ENCODE measurements around the gene SH3GL2.
A peak's percentile ranks its signal among the peaks of the same experiment; 100 is the strongest.
"Not testable (repeated sequence)": the region's sequence is repeated elsewhere in the genome, so short reads cannot be mapped to it uniquely, and the experiment has no call there.

Gene SH3GL2

DNA sequence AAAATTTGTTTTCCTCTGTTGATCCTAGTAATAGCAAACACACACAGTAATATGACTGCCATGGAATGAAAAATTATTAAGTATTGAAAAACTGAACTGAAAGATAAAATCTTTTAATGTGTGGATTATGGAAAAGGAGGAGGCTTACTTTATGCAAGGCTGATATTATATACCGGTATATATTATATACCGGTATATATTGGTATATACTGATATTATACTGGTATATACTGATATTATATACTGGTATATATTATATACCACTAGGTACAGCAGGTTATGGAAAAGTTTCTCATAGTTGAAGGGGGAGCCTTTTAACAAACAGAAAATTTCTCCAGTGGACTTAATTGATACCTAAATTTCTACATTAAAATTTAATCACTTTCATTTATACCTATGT is 181.4 kb downstream of the SH3GL2 start:
- DNase-seq = no peak

DNA sequence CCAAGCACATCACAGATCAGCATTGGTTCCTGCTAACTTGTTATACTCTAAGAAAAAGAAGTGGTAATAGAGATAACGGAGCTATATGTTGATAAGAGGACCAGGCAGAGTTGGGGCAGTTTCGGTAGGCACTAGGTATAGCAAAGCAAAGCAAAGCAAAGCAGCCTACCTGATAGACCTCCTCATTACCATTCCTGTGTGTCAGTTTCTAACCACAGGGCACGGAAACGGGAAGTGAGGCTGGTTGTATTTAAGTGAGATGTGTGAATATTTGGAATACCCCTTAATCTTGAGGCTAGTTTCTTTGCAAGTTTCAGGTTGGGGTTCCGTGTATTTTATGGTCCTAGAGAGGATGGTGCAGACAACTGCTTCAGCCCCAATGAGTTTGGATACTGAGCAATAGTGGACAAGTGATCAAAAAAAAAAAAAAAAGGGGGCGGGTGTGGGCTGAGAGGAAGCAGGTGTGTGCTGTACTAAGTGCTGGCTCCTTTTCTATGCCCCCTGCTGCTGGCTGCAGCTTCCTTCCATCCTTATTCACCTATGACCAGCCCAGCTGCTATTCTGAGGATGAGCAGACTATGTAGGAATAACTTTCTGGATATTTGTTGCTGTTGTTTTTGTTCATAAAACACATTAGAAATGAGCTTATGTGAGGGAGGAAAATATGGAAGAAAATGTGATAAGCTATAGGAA is 183.3 kb downstream of the SH3GL2 start:
- no peak for DNase-seq

DNA sequence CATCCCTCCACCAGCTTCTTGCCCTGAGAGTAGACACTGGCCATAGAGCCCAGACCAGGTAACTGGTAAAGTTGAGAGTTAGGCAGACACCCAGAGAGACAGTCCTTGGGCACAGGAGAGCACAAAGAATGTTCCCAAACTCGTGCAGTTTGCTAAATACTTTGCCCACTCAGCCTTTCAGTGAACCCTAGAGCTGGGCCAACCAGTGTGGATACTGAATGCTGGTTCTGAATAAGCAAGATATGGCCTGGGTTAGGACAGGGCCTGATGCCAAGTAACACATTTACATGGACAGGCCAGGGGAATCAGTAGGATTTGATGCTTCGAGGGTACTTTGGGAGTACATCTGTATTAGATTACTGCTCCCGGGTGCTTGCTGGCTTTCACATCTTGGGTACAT is 185.4 kb downstream of the SH3GL2 start:
- DNase-seq = no peak

DNA sequence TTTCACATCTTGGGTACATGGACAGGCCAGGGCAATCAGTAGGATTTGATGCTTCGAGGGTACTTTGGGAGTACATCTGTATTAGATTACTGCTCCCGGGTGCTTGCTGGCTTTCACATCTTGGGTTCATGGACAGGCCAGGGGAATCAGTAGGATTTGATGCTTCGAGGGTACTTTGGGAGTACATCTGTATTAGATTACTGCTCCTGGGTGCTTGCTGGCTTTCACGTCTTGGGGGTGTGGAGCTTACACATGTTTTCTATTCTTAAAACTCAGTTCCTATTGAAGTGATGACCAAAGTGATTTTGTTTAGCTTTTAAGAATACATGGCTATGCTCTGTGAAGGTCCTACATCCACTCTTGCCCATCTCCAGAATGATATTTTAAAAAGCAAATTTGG is 186.3 kb downstream of the SH3GL2 start:
- not testable (repeated sequence) for DNase-seq

DNA sequence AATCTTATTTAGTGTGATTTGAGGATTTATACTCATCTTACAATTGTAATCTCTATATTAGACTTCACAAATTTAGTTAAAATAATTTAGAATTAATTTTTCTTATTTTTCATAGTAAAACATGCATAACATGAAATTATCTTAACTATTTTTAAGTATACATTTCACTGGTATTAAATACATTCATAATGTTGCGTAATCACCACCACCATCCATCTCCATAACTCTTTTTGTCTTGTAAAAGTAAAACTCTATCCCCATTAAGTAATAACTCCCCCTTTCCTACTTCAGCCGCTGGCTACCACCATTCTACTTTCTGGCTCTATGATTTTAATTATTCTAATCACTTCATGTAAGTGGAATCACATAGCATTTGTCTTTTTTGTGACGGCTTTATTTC is 193.4 kb downstream of the SH3GL2 start:
- DNase-seq = no peak

DNA sequence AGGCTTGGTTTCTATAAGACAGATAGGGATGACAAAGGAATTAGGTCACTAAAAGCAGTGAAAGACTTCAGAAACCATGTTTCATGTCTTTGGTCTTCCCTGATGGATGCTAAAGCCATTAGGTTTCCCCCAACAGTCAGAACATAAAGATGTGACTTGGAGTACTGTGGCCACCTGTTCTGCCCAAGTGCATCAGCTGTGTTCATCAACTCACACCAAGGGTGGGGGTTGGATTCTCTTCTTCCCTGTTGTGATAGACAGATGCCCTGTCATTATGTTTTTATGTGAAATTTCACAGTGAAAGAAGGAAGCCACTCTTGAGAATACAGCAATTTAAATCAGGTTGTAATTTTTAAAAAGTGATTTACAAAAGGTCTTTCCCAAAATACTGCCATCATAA is 196.8 kb downstream of the SH3GL2 start:
- no peak for DNase-seq

DNA sequence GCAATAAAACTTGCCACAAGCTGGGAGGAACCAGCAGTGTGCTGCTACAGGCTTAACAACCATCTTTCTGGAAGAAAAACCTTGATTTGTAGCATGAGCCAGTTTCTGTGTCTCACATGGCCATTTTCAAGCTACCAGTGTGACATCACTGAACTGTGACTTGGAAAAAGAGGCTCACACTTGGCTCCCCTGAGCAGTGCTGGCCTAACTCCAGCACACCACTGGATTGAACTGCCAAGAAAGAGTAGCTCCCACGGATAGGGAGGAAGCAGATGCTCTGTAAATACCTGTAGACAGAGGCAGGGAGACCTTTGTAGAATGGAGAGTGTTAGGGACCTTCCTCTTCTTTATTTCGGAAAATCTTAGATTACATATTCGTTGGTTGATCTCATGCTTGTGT is 197.9 kb downstream of the SH3GL2 start:
- DNase-seq = no peak

DNA sequence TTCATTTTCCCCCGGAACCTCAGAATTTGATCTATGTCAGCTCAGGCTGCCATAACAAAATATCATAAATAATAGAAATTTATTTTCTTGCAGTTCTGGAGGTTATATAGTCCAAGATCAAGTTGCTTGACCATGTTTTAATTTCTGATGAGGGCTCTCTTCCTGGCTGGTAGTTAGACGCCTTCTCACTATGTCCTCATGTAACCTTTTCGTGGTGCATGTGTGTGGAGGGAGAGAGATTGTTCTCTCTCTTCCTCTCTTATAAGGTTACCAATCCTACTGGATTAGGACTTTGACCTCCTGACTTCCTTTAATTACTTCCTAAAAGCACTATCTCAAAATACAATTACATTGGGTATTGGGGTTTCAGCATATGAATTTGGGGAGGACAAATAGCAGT is 198.6 kb downstream of the SH3GL2 start:
- no peak for DNase-seq

DNA sequence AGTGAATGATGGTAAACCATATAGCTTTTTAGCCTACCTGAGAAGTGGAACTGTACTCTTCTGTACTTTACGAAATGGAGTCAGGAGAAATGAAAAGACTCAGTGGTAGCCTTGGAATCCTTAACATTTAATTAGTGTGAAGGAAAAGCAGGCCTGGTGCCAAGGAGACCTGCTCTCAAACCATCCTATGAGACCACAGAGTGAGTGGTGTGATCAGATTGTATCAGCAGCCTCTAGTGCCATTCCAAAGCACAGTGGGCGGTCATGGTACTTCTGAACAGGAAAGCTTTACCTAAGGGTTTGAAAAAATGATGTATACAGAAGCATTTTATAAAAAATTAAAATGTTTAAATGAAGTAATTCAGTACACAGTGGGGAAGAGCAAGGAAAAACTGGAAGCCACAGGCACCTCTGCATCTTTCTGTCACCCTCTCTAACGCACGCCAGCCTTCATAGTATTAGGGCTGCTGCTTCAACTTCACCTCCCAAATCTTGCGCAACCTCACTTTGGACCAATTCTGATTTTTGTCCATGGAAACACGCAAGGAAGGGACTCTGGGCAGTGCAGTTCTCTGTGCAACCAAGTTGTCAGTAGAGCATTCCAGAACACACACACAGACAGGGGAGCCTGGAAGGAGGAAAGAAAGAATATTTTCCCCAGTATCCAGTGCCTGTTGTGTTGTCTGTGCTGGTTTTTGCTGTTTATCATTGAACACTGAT is 203.7 kb downstream of the SH3GL2 start:
- DNase-seq = no peak

DNA sequence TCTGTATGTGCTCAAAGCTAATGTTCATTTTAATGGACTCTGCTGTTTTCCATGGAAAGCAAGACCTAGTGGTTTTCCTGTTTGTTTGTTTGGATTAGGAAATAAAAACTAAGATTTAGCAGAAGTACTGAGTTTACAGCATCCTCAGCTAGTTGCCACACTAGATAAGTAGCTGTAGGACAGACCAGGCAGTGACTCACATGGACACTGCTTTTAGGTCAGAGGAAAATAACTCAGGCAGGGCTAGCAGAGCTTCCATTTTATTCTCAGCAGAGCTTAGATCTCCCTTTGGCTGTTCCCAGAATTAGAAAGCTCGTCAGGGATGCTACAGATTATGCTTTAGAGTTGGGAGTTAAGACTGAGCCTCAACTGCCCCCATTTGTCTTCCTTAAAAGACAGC is 204.4 kb downstream of the SH3GL2 start:
- no peak for DNase-seq

DNA sequence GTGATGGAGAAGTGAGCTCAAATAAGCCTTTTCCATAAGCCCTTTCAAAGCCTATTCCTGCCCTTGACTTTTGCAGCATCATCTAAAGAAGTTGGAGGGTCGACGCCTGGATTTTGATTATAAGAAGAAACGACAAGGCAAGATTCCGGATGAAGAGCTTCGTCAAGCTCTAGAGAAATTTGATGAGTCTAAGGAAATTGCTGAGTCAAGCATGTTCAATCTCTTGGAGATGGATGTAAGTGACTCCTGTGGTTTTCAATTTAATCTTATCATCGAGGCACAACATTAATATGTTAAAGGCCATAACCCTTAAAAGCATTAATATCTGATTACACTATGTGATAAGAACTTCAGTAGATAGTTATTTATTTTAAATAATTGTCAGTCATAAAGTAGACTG is 210.4 kb downstream of the SH3GL2 start:
- DNase-seq = no peak

DNA sequence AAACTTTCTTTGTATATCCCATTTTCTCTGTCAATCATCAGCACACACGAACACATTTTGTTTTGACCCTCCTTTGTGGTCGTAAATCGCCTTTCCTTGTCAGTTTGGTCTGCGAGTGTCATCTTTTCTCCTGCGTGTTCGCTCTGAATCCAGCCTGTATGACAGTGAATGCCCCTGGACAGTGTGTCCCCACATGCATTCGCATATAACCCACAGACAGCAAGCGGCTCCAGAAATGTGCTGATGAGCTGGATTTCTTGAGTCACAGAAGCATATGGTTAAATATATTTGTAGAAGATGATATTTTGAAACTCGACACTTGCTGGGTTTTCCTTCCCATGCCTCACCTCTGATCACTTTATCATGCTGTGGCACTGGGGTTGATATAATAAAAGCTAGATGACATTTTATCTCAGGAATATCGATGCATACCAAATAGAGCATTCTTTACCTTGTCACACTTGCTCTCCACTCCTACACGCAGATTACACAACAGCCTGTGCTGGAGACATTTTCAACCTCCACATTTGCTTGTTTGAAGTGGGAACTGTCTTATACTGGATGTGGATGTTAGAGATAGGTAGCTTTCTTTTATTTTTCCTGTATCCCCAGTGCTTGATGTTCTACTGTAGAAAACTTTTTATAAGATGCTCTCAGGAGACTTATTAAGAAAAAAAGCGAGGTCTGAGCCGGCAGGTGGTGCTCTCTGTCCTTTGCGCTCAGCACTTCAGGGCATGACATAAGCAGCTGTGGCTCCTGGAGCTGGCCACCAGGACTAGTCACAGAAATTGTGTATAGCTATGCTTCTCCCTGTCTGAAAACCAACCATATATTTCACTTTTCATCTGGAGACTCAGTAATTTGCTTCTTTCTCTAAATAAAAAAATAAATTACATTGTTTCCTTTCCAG is 215.1 kb downstream of the SH3GL2 start:
- peak; percentile 27 for DNase-seq

DNA sequence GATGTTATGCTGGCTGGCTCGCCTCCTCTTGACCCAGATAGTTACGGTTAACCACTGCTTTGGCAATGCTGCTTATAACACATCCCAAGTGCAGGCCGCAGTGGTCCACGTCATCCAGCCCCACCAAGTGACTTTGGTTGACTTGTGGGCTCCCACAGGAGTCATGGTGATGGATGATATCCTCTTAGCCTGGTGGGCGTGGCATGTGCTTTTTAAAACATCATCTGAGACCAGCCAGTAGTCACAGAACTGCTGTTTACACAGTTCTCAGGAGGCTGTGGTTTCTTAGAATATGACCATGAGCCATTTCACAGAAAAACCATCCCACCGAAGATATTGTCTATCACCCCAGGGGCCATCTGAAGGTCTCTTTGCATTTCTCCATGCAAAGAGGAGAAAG is 216.9 kb downstream of the SH3GL2 start:
- DNase-seq = no peak

DNA sequence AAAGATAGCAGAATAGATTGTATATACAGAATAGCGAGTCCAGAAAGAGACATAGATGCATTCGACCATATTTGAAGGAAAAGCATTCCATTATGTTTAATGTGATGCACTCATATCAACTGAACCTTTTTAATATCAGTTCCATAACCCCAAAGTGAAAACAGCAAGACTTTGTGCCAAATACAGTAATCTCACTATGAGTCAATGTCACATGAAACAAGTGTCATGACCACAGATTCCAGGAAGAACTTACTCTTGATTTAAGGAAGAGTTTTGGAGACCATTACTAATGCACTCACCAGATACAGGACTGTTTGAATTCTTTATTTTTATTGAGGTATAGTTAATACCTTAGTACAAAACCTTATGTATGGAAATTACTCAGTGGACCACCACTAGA is 220.5 kb downstream of the SH3GL2 start:
- DNase-seq = no peak

DNA sequence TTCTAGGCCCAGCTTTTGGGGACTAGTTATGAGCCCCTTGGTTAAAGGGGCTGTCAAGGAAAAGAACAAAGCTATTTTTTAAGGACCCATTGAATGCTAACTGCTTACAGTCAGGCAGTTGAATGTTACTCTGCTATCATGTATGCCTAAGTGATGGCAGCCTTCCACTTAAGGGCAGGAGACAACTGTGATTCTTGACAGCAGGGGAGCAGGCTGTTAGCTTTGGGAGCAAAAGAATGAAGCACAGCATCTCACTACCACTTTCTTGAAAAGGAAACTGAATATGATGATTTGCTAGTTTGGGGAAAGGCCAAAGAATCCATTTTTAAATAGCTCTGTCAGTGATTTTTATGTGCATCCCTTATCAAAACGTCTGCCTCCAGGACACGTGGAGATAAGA is 221.6 kb downstream of the SH3GL2 start:
- no peak for DNase-seq

DNA sequence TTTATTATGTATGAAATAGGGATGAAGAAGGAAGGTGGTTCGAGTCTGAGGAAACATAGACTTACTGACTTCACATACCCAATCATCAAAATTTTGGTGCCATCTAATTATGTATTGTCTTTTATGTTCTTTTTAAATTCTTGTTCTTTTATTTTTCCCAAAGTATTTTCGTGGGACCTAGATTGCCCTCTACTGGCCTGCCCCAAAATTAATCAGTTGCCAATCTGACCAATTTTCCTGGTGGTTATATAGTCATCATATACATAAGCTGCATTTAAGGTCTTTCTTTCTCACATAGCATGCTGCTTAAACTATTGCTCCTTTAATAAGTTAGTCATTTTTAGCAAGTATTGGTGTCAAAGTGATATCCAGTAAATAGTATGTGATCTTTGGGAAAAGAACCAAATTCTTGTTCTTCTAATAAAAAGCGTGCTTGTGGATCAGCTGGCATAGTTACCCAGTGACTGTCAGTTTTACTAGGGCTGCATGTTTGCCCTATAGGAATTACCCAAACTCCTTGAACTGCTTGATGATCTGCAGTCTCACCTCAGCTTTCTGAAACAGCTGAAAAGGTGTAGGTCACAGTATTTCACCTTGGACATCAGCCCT is 223.5 kb downstream of the SH3GL2 start:
- no peak for DNase-seq

DNA sequence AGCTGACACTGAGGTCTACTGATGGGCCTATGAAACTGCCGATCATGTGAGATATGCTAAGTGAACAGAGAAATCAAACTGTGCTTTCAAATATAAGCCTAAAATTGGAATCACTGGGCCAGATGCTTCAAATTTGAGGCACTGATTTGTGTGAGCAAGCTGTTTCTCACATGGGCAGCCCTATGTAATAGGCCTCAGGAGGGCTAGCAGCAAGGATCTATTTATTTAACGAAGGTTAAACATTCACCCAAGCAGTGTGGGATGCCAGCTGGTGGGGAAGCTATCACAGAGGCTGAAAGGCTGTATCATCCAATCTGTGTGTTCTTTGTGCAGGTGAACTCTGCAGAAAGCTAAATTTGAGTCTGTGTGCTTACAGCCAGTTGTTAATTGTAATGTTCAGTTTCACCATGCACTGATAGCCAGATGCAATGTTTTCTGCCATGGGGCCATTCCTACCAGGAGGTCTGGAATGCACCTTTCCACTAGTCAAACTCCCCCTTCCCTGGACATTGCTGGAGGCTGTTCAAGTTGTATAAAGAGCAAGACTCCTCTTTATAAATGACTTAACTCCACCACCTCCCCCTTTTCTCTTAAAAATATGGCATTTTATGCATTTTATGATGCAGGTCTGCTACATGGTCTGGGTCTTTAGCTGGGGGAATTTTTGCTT is 228.9 kb downstream of the SH3GL2 start:
- no peak for DNase-seq

DNA sequence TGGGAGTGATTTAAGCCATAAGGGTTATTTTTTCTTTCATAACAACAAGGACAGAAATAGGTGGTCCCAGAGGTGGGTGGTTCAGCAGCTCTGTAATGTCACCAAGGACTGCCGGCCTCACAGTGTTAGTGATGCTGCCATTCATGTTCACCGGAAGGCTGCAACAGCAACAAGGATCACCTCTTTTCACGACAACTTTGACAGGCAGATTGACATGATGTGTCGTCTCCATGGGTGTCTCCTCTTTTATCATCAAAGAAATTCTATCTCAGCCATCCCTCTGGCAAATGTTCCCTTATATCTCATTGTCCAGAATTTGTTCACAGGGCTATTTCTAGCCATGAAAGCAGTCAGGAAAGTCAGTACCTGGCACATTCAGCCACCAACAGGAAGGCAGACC is 231.5 kb downstream of the SH3GL2 start:
- DNase-seq = no peak

DNA sequence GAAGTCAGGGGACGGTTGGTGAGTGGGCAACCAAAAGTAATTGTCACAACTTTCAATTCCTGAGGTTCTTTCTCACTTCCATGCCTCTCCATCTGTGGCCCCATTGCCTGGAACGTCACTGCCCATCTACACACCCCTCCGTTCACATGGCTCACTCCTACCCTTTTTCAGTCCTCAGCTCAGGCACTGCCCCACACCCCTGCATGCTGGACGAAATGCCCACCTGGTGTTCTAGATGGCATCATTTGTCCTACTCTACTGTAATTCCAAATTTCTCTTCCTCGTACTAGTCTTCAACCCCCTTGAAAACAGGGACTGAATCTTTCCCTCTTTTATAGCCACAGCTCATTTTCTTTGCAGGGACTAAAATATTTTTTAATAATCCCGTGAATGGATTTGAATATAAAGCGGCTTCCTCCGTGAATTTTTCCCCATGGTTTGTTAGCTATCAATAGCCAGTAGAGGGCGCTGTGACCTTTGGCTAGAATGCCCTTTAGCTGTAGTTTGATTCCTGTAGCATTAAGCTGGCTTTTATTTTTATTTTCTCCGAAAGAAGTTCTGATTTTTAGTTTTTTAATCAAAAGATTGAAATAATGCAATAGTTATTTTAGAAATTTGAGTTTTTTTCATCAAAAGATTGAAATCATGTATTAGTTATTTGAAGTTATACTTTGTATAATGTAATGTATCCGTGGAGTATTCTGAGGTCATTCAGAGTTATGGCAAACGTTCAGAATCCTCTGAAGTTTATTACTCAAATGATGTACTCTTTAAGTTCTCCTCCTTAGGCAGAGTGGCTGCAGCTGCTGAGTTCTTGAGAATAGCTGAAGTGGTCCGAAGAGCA is 232.1 kb downstream of the SH3GL2 start:
- DNase-seq = no peak

DNA sequence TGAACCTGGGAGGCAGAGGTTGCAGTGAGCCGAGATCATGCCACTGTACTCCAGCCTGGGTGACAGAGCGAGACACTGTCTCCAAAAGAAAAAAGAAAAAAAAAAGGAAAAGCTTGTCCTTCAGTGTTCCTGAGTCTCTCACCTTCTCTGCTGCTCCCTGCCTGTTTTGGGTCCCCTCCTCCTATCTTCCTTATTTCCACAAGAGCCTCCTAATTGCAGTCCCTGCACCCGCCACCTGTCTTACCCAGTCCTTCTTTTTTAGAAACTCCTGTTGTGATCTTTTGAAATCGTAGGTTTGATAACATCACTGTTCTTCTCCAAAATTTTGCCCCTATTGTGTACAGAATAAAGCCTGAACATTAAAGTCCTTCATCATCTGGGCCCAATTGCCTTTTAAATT is 234.9 kb downstream of the SH3GL2 start:
- no peak for DNase-seq

DNA sequence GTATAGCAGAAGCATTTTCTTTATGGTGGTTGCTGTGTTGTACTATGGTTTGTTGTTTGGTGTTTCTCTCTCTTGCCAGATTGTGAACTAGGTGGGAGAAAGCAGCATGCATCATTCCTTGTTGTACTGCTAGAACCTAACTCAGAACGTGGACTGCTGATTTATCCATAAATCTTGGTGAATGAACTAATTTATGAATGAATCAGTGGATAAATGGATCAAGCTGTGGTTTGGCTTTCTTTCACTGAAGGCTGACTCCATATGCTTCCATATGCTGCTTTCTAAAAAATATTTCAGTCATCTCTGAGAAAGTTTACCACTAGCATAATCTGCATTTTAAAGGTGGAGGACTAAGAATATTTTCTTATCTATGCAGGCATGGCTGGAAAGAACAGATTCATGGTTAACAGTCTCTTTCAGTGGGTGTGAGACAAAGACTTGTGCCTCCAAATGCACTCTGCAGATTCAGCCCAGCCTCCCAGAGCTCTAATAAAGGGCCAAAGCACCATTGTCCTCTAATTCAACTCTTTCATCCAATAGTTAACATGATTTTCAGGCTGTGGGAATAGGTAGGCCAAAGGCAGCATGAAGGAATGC is 237.7 kb downstream of the SH3GL2 start:
- DNase-seq = no peak

Measured in SHP77 treated with DMSO at 0.1 percent for 48 hours (cell line).